GM19043 (cell line): ENCODE results near the gene PON3.

Experiments used
- ATAC-seq: cut with Tn5 transposase; IDR thresholded peaks from one replicate; pipeline ENCODE4 v1.9.1; 2021; ENCODE audit warnings: low read depth; ENCODE audit not compliant: unreplicated experiment

The PON3 gene

DNA sequence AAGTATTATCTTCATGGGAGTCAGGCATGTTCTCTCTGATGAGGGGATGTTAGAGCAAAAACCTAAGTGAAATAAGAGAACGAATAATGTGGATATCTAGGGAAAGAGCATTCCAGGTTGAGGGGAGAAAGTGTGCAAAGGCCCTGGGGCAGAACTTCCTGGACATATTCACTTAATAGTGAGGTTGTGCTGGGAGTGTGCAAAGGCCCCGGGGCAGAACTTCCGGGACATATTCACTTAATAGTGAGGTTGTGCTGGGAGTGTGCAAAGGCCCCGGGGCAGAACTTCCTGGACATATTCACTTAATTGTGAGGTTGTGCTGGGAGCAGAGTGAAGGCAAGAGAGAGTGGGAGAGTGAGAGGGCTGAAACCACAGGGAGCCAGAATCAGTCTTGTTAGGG is 83.6 kb downstream of the PON3 start:
- ATAC-seq: no peak

- no peak for ATAC-seq
Observed at GRCh38 chr7:95311389-95311788, 84.8 kb downstream of the PON3 start.

- no peak for ATAC-seq
Observed at GRCh38 chr7:95309951-95310350, 86.2 kb downstream of the PON3 start.
